ENCODE measurements around the gene ANKRD31.
"Not testable (repeated sequence)": the region's sequence is repeated elsewhere in the genome, so short reads cannot be mapped to it uniquely, and the experiment has no call there.

The ANKRD31 gene

GRCh38 chr5:75168026-75168735 is 68.5 kb downstream of the ANKRD31 start:
- ChIA-PET CTCF (no interaction called here), POLR2A (no interaction called here)
- no peak overlapping the region for H3K4me3 ChIP-seq (ENCODE audit: low read depth, low read length)
- no peak for TF ChIP-seq CTCF (IDR thresholded peaks at IDR 0.05; ENCODE audit: insufficient read depth, low read length, missing control alignments)
- no peak for DNase-seq (ENCODE audit: low read depth, low spot score)

- TF ChIP-seq CTCF (IDR thresholded peaks at IDR 0.05; ENCODE audit: insufficient read depth, low read length, missing control alignments), result no peak
- DNase-seq (ENCODE audit: low read depth, low spot score), result no peak
- CTCF ChIA-PET, result no interaction called here
- POLR2A ChIA-PET, result no interaction called here
- no peak overlapping the region for H3K4me3 ChIP-seq (ENCODE audit: low read depth, low read length)
Measured at GRCh38 chr5:75167345-75167744, 69.3 kb downstream of the ANKRD31 start.

- CTCF ChIA-PET; DNase-seq (ENCODE audit: low read depth, low spot score); POLR2A ChIA-PET; H3K4me3 ChIP-seq (ENCODE audit: low read depth, low read length): not testable (repeated sequence)
Measured at GRCh38 chr5:75161508-75161907, 75.2 kb downstream of the ANKRD31 start.

GRCh38 chr5:75156585-75156984 is 80.1 kb downstream of the ANKRD31 start:
- DNase-seq (ENCODE audit: low read depth, low spot score), result no peak
- TF ChIP-seq CTCF (IDR thresholded peaks at IDR 0.05; ENCODE audit: insufficient read depth, low read length, missing control alignments), result no peak
- ChIA-PET POLR2A (no interaction called here), CTCF (no interaction called here)
- H3K4me3 ChIP-seq (ENCODE audit: low read depth, low read length), result no peak overlapping the region

GRCh38 chr5:75152860-75153259 is 83.8 kb downstream of the ANKRD31 start:
- DNase-seq (ENCODE audit: low read depth, low spot score), result no peak
- POLR2A ChIA-PET, result no interaction called here
- no peak overlapping the region for H3K4me3 ChIP-seq (ENCODE audit: low read depth, low read length)
- no peak for TF ChIP-seq CTCF (IDR thresholded peaks at IDR 0.05; ENCODE audit: insufficient read depth, low read length, missing control alignments)
- CTCF ChIA-PET, result no interaction called here

- no peak for DNase-seq (ENCODE audit: low read depth, low spot score)
- TF ChIP-seq CTCF (IDR thresholded peaks at IDR 0.05; ENCODE audit: insufficient read depth, low read length, missing control alignments), result no peak
- no peak overlapping the region for H3K4me3 ChIP-seq (ENCODE audit: low read depth, low read length)
- ChIA-PET POLR2A (no interaction called here), CTCF (interaction anchor here (1.1 kb wide), 1 partner anchor 88 kb away, joined by 3 read pairs; no protein-coding TSS in a partner anchor)
Measured at GRCh38 chr5:75148051-75148450, 88.6 kb downstream of the ANKRD31 start.

GRCh38 chr5:75142566-75143136 is 94.0 kb downstream of the ANKRD31 start:
- POLR2A ChIA-PET, result no interaction called here
- CTCF ChIA-PET, result no interaction called here
- no peak for DNase-seq (ENCODE audit: low read depth, low spot score)
- H3K4me3 ChIP-seq (ENCODE audit: low read depth, low read length), result no peak overlapping the region
- no peak for TF ChIP-seq CTCF (IDR thresholded peaks at IDR 0.05; ENCODE audit: insufficient read depth, low read length, missing control alignments)

All from AG04449 (cell line).